CD8-positive, alpha-beta memory T cell (primary cell): ENCODE measurements around the gene LLCFC1. TPM values are rescaled to one million over a fixed set of nuclear protein-coding genes. Genes with fewer than 3 reads are reported as not detected.

Source experiments
- CTCF ChIA-PET: fragments of 350-600 bp; sonication (Branson Sonifier 250); formaldehyde crosslinking; loops from one replicate; lab custom pipeline; 2021; ENCODE audit warnings: antibody characterized with exemption; lab: Charles Lee
- POLR2A ChIA-PET: fragments of 350-600 bp; sonication (Branson Sonifier 250); formaldehyde crosslinking; loops from one replicate; lab custom pipeline; 2021; ENCODE audit warnings: antibody characterized with exemption; lab: Charles Lee
- DNase-seq, 5 donors: peaks; one replicate each; pipeline versions ENCODE4 v3.0.0 to v3.0.0-alpha.2; 2020 to 2022; ENCODE audit warnings: mixed read lengths in 1 of 5
- H3K27ac ChIP-seq: one replicate; pipeline ENCODE4 v1.7.0; 2013; ENCODE audit warnings: low read depth, mild to moderate bottlenecking, low read length, moderate library complexity
- H3K27me3 ChIP-seq: 2 replicates; pipeline ENCODE4 v1.7.0; 2013; ENCODE audit warnings: low read length, mild to moderate bottlenecking; ENCODE audit not compliant: insufficient read depth, poor library complexity, severe bottlenecking
- H3K36me3 ChIP-seq: 2 replicates; pipeline ENCODE4 v1.7.0; 2013; ENCODE audit warnings: mild to moderate bottlenecking, low read length, moderate library complexity; ENCODE audit not compliant: insufficient read depth
- H3K4me1 ChIP-seq: 2 replicates; pipeline ENCODE4 v1.7.0; 2013; ENCODE audit warnings: mild to moderate bottlenecking, low read length, moderate library complexity; ENCODE audit not compliant: insufficient read depth
- H3K4me3 ChIP-seq: 2 replicates; pipeline ENCODE4 v1.7.0; 2013; ENCODE audit warnings: mild to moderate bottlenecking, low read length
- H3K9me3 ChIP-seq: 2 replicates; pipeline ENCODE4 v1.7.0; 2013; ENCODE audit warnings: mild to moderate bottlenecking, low read length
- H3K27ac Mint-ChIP-seq, 8 donors: one replicate each; pipeline ENCODE4 v1.8.0; 2020 to 2021; ENCODE audit warnings: mixed read lengths in 8 of 8, mild to moderate bottlenecking in 6 of 8, inconsistent platforms in 3 of 8, moderate library complexity in 3 of 8
- H3K27me3 Mint-ChIP-seq, 2 donors: one replicate each; pipeline ENCODE4 v1.8.0; 2020 to 2021; ENCODE audit warnings: mixed read lengths in 2 of 2, mild to moderate bottlenecking in 1 of 2, moderate library complexity in 1 of 2
- H3K36me3 Mint-ChIP-seq, 3 donors: one replicate each; pipeline ENCODE4 v1.8.0; 2020 to 2021; ENCODE audit warnings: mixed read lengths in 3 of 3, inconsistent platforms in 1 of 3, mild to moderate bottlenecking in 1 of 3
- H3K4me1 Mint-ChIP-seq, 3 donors: one replicate each; pipeline ENCODE4 v1.8.0; 2020 to 2021; ENCODE audit warnings: mixed read lengths in 3 of 3, inconsistent platforms in 1 of 3, mild to moderate bottlenecking in 1 of 3
- H3K4me3 Mint-ChIP-seq, 7 donors: one replicate each; pipeline ENCODE4 v1.8.0; 2020 to 2021; ENCODE audit warnings: mixed read lengths in 7 of 7, mild to moderate bottlenecking in 6 of 7, moderate library complexity in 4 of 7, inconsistent platforms in 2 of 7
- H3K9me3 Mint-ChIP-seq, 5 donors: one replicate each; pipeline ENCODE4 v1.8.0; 2020 to 2022; ENCODE audit warnings: mixed read lengths in 5 of 5, mild to moderate bottlenecking in 3 of 5, moderate library complexity in 2 of 5, inconsistent platforms in 1 of 5
- polyA plus RNA-seq: library from polyadenylated mRNA; unstranded; fragments of 300-500 nt; fragmentation: Illumina TruSeq; gene quantifications from one replicate; pipeline ENCODE4 v1.2.3, GENCODE V29; 2021
- total RNA-seq, 2 experiments: library from RNA; stranded (reverse); gene quantifications; one replicate each; pipeline ENCODE4 v1.2.3, GENCODE V29; 2021

The LLCFC1 gene
- total and polyA plus RNA-seq, 3 experiments from 2014 or later: not detected

- ChIA-PET CTCF (interaction anchor here (1.0 kb wide), 1 partner anchor 18 kb away, joined by 3 read pairs; no protein-coding TSS in a partner anchor), POLR2A (no interaction called here)
- no peaks in the 10 kb centered on the region for H3K4me1 ChIP-seq
- DNase-seq: no peak
- H3K27me3 Mint-ChIP-seq: peaks cover 16 to 42% of the 10 kb centered on the region in 2 donors
- H3K27me3 ChIP-seq: no peaks in the 10 kb centered on the region
- no peak overlapping the region for H3K4me3 Mint-ChIP-seq
- no peaks in the 10 kb centered on the region for H3K36me3 ChIP-seq
- H3K27ac Mint-ChIP-seq: no peak overlapping the region
- H3K36me3 Mint-ChIP-seq: no peaks in the 10 kb centered on the region
- H3K9me3 Mint-ChIP-seq: peaks cover 0 to 6% (median 2%) of the 10 kb centered on the region in 5 donors
- no peaks in the 10 kb centered on the region for H3K4me1 Mint-ChIP-seq
- no peak overlapping the region for H3K4me3 ChIP-seq
- H3K27ac ChIP-seq: no peak overlapping the region
- no peaks in the 10 kb centered on the region for H3K9me3 ChIP-seq
Observed at GRCh38 chr7:142984297-142984696, 45.0 kb downstream of the LLCFC1 start.

Other genes starting within 250 kb of the LLCFC1 start
- gene PRSS1, start 190.0 kb upstream of the LLCFC1 start, total RNA-seq: not detected
- gene PRSS1, start 190.0 kb upstream of the LLCFC1 start, polyA plus RNA-seq: not detected
- not detected for gene PRSS2, start 168.5 kb upstream of the LLCFC1 start, total RNA-seq
- not detected for gene PRSS2, start 168.5 kb upstream of the LLCFC1 start, polyA plus RNA-seq
- 1 to 10 TPM; 6.0 to 8.1 TPM for gene EPHB6, start 84.4 kb upstream of the LLCFC1 start, total RNA-seq
- 13.7 TPM for gene EPHB6, start 84.4 kb upstream of the LLCFC1 start, polyA plus RNA-seq
- gene TRPV6, start 53.7 kb upstream of the LLCFC1 start, total RNA-seq: not detected
- not detected for gene TRPV6, start 53.7 kb upstream of the LLCFC1 start, polyA plus RNA-seq
- gene TRPV5, start 5.7 kb upstream of the LLCFC1 start, total RNA-seq: not detected
- gene TRPV5, start 5.7 kb upstream of the LLCFC1 start, polyA plus RNA-seq: not detected
- gene KEL, start 22.9 kb downstream of the LLCFC1 start, total RNA-seq: under 1 TPM in 1 of 2 experiments, not detected in 1; 0.20 TPM
- not detected for gene KEL, start 22.9 kb downstream of the LLCFC1 start, polyA plus RNA-seq
- gene OR9A2, start 87.6 kb downstream of the LLCFC1 start, total RNA-seq: not detected
- not detected for gene OR9A2, start 87.6 kb downstream of the LLCFC1 start, polyA plus RNA-seq
- not detected for gene OR6V1, start 112.9 kb downstream of the LLCFC1 start, total RNA-seq
- not detected for gene OR6V1, start 112.9 kb downstream of the LLCFC1 start, polyA plus RNA-seq
- gene PIP, start 192.6 kb downstream of the LLCFC1 start, total RNA-seq: not detected
- not detected for gene PIP, start 192.6 kb downstream of the LLCFC1 start, polyA plus RNA-seq
- gene TAS2R39, start 243.9 kb downstream of the LLCFC1 start, total RNA-seq: not detected
- not detected for gene TAS2R39, start 243.9 kb downstream of the LLCFC1 start, polyA plus RNA-seq